NCI-H2227 (cell line): Measurements from ENCODE around the gene MBD2.
"Not testable (repeated sequence)": the region's sequence is repeated elsewhere in the genome, so short reads cannot be mapped to it uniquely, and the experiment has no call there.

ENCODE experiments used
- DNase-seq: peaks from one replicate; lab custom pipeline; 2025; ENCODE audit not compliant: unreplicated experiment; lab: John Stamatoyannopoulos, UW

Gene MBD2

DNA sequence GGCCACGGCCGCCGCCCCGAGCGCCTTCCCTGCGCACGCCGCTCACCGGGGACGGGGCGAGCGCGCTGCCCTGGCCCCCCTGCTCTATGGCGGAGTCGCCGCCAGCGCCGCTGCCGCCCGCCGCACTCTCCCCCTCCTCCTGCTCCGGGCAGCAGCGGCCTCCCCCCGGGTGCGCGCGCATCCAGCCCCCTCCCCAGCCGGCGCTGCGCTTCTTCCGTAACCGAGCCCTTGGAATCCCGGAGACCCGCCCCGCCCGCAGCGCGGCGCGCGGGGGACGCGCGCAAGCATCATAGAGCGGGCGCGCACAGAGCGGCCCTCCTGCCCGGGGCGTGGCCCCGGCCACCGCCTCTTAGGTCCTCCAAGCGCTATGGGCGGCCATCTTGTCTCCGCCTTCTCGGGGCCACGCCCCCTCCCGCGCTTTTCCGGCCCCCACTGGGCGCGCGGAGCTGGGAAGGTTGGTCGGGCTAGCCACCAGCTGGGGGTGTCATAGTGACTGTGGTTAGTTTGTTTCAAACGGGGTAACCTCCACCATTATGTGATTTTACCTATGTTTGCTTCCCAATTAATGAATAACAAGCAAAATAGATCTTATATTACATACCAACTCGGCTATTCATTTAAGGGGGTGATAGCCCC, at the start of gene MBD2:
TSS of gene MBD2 (minus strand) at position 291 of the 636 bp plus-strand sequence. CDS start at position 181, 110 bp downstream.
- DNase-seq: peak; percentile 99

DNA sequence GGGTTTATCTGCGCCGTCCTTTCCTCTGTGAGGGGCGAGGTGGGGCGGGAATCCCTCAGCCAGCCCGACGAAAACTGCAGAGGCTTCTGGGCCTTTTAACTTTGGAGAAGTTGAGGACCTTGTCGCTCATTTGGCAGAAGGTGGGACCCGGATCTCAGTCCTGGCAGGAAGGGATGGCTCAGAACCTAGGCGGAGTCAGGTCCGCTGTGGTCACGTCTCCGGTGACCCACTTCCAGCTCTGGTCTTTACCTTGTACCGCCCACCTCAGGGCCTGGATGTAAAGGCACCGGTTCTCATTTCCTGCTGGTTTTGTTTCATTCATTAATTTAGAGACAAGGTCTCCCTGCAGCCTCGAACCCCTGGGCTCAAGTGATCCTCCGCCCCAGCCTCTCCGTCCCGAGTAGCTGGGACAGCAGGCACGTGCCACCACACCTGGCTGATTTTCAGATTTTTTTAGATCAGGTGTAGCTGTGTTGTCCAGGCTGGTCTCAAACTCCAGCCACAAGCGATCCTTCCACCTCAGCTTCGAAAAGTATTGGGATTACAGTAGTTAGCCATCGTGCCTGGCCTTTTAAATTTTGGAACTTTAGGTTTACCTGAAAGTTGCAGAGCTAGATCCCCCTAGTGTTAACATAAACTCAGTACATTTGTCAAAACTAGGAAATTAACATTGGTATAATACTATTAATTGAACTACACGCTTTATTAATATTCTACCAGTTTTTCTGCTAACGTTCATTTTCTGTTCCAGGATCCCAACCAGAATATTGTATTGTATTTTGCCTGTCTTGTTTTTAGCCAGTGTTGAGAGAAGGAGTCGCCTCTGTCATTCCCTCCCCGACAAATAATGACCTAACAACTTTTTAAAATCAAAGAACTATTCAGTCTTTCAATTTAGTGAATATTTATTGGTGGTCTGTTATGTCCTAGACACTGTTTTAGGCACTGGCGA, 45.7 kb upstream of the MBD2 start:
- peak; percentile 74 for DNase-seq

GRCh38 chr18:54268751-54269150, 44.3 kb upstream of the MBD2 start:
- no peak for DNase-seq

GRCh38 chr18:54267701-54268100, 43.2 kb upstream of the MBD2 start:
- no peak for DNase-seq

GRCh38 chr18:54263904-54264336, 39.5 kb upstream of the MBD2 start:
- no peak for DNase-seq

- DNase-seq: no peak
These were observed 37.4 kb upstream of the MBD2 start for GRCh38 chr18:54261894-54262293.

GRCh38 chr18:54260396-54261072, 36.1 kb upstream of the MBD2 start:
- no peak for DNase-seq

- DNase-seq: not testable (repeated sequence)
These were observed 33.3 kb upstream of the MBD2 start for GRCh38 chr18:54257818-54258217.

- no peak for DNase-seq
These were observed 32.5 kb upstream of the MBD2 start for GRCh38 chr18:54257015-54257414.

DNA sequence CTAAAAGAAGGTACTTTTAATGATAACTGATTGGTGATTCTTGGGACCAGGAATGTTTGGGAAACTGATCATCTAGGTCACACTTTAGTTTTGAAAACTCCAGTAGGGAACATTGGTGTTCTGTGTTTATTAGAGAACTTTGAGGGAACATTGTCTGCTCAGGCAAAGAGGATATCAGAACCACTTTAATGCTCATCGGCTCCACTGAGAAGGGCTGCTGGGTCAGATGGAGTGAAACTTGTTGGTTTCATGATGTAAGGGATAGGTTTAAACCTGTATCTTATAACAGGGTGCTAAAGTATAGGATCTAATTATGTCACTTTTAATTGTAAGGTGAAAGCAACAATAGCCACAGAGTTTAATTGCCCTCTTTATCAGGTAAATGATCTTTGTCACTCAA, 30.7 kb upstream of the MBD2 start:
- no peak for DNase-seq

- DNase-seq: peak; percentile 47
These were observed 29.8 kb upstream of the MBD2 start for GRCh38 chr18:54254265-54254758.

DNA sequence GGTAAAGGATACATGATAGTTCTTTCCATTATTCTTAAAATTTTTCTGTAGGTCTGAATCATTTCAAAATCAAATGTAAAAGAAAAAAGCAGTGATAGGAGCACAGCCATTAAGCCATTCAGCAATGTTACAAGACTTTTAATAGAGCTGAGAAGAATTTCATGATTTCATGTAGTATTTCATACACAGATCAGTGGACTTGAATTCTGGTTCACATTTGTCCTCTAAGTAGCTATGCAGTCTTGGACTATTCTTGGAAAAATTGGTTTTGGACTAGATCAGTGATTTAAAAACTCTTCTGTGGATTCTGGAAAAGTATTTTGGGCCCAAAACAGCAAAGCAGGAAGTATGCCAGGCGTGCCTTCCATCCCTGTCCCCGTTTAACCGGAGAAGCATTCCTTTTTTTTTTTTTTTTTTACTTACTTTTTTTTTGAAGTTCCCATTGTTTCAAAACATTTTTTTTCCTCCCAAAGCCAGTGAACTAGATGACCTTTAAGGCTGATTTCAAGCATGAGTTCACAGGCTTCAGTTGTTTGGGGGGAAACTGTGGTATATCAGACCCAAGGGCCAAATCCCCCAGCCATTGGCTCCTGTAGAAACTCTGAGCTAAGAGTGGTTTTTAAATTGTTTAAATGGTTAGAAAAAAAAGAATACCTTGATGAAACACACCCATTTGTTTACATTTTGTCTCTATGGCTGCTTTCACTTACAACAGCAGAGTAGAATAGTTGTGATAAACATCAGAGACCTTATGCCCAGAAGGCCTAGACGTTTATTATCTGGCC, 27.3 kb upstream of the MBD2 start:
- no peak for DNase-seq

DNA sequence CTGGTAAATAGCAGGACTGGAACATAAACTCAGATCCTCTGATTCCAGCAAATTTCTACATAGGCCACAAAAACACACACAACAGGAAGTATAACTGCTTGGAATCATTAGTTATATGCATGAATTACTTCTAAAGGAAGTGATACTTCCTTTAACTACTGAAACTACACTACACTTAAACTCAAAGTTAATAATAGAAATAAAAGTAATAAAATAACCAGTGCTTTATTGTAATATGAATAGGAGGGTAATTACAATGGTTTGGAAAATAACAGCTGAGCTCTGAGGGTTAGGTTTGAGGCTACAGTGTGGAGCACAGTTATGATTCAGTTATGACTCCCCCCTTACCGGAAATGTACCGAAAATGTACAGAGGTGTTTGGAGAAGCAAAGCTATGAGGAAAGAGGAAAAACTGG, 26.4 kb upstream of the MBD2 start:
- no peak for DNase-seq

DNA sequence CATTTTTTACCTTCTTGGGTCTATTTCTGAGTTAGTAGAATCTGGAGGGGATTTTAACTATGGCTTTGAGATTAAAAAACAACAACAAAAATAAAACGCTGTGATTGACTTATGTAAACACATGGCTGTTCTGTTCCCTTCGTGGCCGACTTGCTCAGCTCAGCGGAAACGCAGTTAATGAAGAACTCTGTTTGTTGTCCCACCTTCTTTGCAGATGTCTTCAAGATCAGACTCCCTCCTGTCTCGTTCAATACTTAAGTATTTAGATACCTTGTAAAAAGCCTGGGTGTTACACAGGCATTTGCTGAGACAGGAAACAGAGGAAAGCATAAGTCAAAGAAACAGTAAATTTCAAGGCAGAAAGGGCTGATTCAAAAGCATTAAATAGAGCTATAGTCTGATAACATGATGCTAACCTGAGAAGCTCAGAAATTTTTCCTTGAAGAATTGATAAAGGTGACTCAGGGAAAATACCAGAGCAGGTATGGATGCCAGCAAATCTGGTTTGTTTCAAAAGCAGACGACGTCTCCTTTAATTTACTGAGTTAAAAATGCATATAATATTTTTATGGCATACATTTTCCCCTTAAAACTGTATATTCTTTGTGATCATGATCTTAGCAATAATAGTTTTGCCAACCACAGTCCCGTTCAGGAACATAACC, 23.2 kb upstream of the MBD2 start:
- peak; percentile 50 for DNase-seq

GRCh38 chr18:54242327-54242726, 17.9 kb upstream of the MBD2 start:
- no peak for DNase-seq

GRCh38 chr18:54241483-54241882, 17.0 kb upstream of the MBD2 start:
- DNase-seq: no peak

- no peak for DNase-seq
These were observed 16.2 kb upstream of the MBD2 start for GRCh38 chr18:54240629-54241107.

DNA sequence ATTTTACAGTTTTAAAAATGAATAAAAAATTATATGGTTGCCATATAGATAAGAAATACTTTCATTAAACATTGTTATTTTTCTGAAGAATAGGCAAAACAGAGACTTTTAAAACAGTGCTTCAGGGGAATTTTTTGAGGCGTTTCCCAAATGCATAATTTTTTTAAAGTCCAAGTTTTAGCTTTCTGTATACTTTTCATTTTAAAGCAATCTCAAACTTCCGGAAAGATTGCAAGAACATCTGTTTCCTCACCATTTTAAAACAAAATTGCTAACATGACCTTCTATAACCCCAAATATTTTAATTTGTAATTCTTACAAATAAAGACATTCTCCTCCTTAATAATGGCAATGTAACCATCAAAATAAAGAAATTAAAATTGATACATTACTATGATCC, 15.1 kb upstream of the MBD2 start:
- no peak for DNase-seq

- no peak for DNase-seq
These were observed 14.6 kb upstream of the MBD2 start for GRCh38 chr18:54239091-54239490.
